ENCODE results near the gene SLC39A10.

SLC39A10 gene

DNA sequence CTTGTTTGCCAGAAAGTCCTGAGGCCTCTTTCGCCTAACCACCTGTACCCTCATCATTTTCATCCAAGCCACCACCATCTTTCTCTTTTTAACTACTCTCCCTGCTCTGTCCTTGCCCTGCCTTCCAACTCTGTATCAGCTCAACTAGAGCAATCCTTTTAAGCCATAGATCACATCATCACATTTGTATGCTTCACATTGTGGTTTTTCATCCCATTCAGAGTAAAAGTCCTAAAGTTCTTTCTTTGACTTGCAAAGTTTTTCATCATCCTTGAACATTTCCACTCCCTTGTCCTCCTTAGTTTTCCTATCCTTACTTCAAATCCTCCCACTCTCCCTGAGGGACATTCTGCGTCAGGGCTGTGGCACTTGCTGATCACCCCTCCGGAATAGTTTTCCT is 73.9 kb downstream of the SLC39A10 start:
- no peak for DNase-seq (ENCODE audit: low spot score)

DNA sequence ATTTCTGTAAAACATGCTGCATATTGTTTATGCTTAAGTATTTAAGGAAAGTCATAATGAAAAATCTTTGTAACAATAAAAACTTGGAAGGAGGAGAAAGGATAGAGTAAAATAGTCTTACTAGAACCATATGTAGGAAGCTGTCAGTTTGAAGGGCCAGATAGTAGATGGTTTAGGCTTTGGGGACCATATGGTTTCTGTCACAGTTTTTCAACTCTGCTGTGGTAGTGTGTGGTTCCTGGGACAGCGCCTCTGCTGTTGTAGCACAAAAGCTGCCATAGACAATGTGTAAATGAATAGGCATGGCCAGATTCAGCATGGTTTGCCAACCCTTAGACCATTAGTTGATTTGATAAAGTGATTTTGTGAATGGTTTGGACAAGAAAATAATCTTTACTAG is 75.5 kb downstream of the SLC39A10 start:
- DNase-seq (ENCODE audit: low spot score), result no peak

DNA sequence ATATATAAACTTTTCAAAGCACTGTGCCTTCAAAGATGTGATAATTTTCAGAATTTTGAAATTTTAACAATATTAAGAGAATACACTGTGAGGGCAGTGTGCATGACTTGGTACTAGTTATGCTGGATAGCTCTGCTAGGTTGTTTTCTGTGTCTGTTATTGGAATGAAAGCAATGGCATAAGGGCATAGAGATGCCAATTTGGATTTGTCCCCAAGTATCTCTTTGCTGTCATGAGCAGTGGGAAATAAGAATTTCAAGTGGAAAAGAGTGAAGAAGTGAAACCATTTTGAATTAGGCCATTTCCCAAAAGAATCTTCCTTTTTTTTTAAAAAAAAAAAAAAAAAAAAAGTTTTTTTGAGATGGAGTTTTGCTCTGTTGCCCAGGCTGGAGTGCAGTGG is 76.8 kb downstream of the SLC39A10 start:
- DNase-seq (ENCODE audit: low spot score), result no peak

DNA sequence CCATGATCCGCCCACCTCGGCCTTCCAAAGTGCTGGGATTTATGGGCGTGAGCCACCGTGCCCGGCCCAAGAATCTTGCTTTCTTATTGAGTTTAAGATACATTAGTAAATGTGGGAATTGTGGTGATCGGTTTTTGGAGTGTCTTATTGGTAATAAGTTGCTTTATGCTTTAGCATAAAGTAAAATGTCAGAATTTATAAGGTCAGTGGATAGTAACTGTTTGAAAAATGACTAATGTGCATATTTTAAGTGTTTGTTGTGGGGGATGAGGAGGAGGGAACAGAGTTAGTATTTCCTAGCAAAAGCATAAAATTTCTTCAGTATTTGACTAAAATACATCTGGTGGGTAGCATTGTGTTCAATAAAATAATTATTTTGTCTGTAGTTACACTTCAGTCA is 77.4 kb downstream of the SLC39A10 start:
- no peak for DNase-seq (ENCODE audit: low spot score)

DNA sequence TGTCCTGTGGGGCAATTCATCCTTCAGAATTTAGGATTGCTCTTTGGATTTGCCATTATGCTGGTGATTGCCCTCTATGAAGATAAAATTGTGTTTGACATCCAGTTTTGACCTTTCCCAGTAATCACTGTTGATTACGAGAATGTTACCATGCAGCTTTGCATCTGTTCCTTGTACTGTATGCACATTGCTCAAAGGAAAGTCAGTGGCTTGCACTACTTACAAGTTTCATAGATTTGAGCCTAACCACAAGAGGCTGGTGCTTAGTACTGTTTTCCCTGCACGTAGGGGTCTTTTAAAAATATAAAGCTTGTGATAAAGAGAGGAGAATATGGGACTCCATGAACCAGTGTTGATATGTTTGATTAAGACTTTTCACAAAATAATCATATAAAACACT is 77.9 kb downstream of the SLC39A10 start:
- no peak for DNase-seq (ENCODE audit: low spot score)

DNA sequence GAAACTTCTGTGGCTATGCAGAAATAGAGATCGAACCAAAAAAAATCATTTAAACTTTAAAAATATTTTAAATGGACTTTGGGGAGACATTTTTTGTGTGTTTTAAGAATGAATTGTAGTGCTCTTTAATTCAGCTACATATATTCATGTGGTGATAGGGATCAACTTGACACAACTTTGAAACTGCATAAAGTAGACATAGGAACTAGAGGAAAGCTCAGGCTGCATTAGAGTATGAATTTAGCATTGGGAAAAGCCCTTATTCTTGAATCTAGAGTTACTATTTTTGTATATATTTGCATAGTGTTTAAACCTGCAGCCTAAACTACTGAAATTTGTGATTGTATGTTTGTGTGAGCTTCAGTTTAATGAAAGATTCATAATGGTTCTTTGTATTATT is 78.3 kb downstream of the SLC39A10 start:
- DNase-seq (ENCODE audit: low spot score), result no peak

DNA sequence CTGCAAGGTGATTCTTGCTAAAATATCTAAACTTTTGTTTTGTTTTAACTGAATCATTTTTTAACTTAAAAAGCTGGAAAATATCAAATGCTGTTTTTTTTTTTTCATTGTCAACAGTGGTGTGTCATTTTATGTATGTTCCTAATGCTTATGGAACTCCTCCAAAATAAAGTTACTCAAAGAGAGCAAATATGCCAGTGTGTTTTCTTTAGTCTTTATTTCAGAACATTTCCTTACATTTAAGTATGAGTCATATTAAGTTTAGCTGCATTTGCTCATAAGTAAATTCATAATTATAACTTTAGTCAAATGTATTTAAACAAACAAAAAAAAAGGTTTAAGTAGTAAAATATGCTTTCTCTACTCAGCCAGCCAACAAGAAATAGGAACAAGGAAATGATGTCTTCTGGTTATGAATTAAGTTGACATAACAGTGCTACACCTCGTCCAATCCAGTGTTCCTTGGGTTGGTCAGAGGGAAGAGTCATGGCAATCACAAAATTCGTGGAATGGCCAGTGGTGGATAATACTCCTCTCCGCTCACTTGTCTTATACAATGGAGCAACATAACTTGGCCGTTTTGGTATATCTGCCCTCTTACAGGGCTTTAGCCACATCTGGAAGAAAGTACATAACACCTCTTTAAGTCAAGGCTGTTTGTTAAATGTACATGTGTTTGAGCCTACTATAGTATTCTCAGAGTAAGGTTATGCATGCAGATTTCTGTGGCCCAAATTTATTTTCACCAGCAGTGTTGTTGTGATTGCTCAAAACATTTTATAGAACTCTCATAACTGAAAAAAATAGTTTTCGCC is 80.7 kb downstream of the SLC39A10 start:
- no peak for DNase-seq (ENCODE audit: low spot score)

DNA sequence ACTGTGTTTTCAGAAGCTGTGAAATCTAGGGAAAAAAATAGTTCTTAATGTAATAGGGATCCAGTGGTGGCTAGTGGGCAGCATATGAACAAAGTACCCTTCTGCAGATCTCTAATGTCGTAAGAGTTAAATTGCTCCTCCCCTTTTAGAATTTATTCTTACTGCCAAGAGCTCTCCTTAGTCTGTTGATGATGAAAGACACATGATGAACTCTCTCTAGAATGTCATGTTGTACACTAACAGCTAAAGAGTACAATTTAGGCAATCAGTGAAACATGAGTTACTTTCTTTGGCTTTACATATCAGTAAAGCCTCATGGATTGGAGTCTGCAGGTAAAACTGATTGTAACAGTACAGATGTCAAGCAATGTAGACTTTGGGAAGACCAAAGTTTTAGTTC is 84.2 kb downstream of the SLC39A10 start:
- DNase-seq (ENCODE audit: low spot score), result no peak

DNA sequence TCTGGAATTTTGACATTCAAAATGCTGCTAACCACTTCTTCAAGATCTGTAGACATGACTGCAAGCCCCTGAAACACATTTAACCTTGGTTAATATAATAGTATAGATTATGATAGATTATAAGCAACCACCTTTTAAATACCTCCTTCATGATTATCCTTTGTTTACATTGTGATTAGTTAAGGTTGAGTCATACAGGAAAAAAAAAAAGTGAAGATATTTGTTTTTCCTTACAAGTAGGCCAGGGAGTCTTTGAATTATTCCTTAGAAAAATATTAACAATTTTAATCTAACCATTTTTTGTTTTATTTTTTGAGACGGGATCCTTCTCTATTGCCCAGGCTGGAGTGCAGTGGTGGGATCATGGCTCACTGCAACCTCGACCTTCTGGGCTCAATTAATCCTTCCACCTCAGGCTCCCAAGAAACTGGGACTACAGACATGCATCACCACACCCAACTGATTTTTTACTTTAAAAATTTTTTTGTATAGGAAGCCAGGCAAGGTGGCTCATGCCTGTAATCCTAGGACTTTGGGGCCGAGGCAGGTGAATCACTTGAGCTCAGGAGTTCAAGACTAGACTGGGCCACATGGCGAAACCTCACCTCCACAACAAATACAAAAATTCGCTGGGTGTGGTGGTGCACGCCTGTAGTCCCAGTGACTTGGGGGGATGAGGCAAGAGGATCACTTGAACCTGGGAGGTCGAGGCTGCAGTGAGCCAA is 99.4 kb downstream of the SLC39A10 start:
- no peak for DNase-seq (ENCODE audit: low spot score)

DNA sequence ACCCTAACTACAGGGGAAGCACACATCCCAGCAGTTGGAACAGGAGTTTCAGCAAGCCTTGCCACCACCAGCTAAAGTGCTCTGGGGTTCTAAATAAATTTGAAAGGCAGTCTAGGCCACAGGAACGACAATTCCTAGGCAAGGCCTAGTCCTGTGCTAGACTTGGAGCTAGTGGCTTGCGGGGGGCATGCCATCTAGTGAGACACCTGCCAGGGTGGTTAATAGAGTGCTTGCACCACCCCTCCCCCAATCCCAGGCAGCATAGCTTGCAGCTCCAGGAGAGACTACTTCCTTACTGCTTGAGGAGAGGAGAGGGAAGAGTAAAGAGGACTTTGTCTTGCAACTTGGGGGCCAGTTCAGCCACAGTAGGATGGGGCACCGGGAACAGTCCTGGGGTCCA is 101.8 kb downstream of the SLC39A10 start:
- DNase-seq (ENCODE audit: low spot score), result no peak

DNA sequence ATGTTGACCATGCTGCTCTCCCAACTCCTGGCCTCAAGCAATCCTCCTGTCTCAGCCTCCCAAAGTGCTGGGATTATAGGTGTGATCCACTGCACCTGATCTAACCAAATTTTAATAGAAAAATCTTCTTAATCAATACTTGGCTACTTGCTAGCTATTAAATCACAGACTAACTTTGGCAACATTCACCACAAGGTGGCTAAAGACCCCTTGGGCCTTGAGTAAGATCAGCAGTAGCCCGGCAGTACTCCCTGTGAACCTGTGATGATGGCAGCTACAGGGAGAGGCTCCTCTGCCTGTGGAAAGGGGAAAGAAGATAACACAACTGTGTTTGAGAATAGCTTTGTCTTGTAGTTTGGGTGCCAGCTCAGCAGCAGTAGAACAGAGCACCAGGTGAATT is 102.9 kb downstream of the SLC39A10 start:
- DNase-seq (ENCODE audit: low spot score), result no peak

DNA sequence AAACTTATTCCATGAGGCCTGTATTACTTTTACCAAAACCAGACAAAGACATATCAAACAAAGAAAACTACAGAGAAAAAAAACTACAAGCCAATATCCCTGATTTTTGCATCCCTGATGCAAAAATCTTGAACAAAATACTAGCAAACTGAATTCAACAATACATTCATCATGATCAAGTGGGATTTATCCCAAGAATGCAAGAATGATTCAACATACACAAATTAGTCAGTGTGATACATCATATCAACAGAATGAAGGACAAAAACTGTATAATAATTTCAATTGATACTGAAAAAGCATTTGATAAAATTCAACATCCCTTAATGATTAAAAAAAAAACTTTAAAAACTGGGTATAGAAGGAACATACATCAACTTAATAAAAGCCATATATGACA is 106.8 kb downstream of the SLC39A10 start:
- no peak for DNase-seq (ENCODE audit: low spot score)

DNA sequence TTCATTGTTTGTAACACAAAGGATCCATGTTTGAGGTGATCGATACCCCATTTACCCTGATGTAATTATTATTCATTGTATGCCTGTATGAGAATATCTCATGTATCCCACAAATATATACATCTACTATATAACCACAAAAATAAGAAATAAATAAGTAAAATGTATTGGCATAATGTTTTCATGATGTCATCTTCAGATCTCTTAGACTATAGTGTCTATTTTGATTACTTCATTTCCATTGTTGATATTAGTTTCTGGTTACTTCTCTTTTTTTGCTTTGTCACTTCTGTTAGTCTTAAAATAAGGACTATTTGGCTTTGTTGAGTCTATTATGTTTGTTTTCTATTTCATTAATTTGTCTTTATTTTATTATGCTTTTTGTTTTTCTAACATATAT is 109.7 kb downstream of the SLC39A10 start:
- no peak for DNase-seq (ENCODE audit: low spot score)

DNA sequence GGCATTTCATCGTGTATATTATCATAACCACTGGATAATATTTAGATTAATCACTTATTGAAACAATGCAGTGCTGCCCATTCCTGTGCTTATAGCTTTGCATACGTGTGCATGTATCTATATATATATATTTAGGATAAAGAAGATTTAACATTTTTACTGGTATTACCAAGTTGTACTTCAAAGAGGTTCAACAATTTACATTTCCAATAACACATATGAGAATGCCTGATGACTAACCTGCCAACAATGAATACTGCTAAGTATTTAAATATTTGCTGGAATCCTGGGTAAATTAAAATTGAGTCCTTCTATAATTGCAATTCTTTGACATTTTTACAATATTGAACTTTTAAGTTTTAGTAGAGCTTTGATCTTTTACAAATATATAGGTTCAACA is 111.4 kb downstream of the SLC39A10 start:
- no peak for DNase-seq (ENCODE audit: low spot score)

DNA sequence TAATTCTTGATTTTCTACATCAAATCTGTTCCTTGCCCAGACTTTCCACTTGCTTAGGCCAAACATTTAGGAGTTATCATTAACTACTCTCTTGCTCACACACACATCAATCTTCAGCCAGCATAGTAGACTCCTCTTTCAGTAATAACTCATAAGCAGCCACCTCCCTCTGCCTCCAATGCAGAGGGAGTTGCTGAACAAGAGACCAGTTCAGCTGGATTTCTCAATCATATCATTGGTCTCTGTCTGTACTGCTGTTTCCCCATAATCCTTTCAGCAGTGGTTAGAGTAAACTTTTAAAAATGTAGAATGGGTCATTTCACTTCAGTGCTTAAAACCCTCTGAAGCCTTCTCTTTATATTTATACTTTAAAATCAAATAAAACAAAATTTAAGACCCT is 112.9 kb downstream of the SLC39A10 start:
- no peak for DNase-seq (ENCODE audit: low spot score)

DNA sequence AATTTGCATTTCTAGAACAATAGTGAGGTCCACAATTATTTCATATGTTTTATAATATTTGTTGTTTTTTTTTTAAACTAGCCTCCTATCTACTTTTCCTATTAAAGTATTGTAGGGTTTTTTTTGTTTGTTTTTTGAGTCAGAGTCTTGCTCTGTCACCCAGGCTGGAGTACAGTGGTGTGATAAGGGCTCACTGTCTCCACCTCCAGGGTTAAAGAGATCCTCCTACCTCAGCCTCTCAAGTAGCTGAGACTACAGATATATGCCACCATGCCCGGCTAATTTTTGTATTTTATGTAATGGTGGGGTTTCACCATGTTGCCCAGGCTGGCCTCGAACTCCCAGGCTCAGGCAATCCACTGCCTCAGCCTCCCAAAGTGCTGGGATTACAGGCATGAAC is 122.5 kb downstream of the SLC39A10 start:
- DNase-seq (ENCODE audit: low spot score), result no peak

DNA sequence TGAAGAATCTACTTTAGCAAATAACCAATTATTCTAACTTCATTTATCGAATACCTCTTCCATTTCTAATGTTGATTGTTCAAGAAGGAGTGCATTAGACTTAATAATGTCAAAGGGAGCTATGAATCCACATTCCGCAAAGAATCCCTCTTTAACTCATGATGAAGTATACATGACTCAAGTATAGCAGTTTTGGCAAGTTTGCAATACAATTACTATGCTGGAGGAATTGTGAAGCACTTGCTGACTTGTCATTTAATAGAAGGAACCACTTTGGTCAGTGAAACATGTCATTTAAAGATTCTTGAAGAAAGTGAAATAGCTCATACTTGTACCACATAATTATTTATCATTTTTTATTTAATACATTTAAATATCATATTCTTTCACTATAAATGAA is 125.1 kb downstream of the SLC39A10 start:
- no peak for DNase-seq (ENCODE audit: low spot score)
